Upper lobe of left lung (tissue), 4 donors: ENCODE results near the gene TTF1.

Source experiments
- CTCF ChIP-seq, 6 experiments: fragments of 450-650 bp in 4 of 6; fragments of 200-600 bp in 2 of 6; sonication (generic) in 2 of 6; IDR thresholded peaks; one replicate each; pipeline ENCODE4 v1.5.1; 2016 to 2019; ENCODE audit warnings: antibody characterized with exemption in 6 of 6
- EP300 ChIP-seq, 4 donors: sonication (generic); formaldehyde crosslinking; IDR thresholded peaks; one replicate each; pipeline ENCODE4 v1.5.1; 2017; ENCODE audit warnings: antibody characterized with exemption in 4 of 4, control low read depth in 2 of 4
- POLR2A ChIP-seq, 4 donors: fragments of 450-650 bp; IDR thresholded peaks; one replicate each; pipeline ENCODE4 v1.5.1; 2016 to 2017; ENCODE audit warnings: antibody characterized with exemption in 4 of 4, mild to moderate bottlenecking in 2 of 4
- POLR2AphosphoS5 ChIP-seq, 2 donors: sonication (generic); formaldehyde crosslinking; IDR thresholded peaks; one replicate each; pipeline ENCODE4 v1.5.1; 2017; ENCODE audit warnings: antibody characterized with exemption in 2 of 2

GRCh38 chr9:132391449-132391848 lies 15.2 kb downstream of the TTF1 start:
- TF ChIP-seq CTCF (IDR thresholded peaks at IDR 0.05) (no peak), POLR2AphosphoS5 (IDR thresholded peaks at IDR 0.05) (no peak), POLR2A (IDR thresholded peaks at IDR 0.05) (no peak), EP300 (IDR thresholded peaks at IDR 0.05) (no peak)
